GM12865 (cell line): ENCODE data around the gene GALP.

ENCODE experiments used
- DNase-seq: peaks from one replicate; pipeline ENCODE4 v3.0.0; 2010; ENCODE audit warnings: low read depth
- H3K4me3 ChIP-seq: 2 replicates; pipeline ENCODE4 v1.5.1; 2011; ENCODE audit warnings: mild to moderate bottlenecking, low read depth, low read length, control low read depth
- CTCF ChIP-seq: IDR thresholded peaks from 2 replicates; pipeline ENCODE4 v1.5.1; 2011; ENCODE audit warnings: low read length, control low read depth, low read depth, inconsistent platforms; ENCODE audit not compliant: insufficient read depth; ENCODE audit errors: missing control alignments

Gene GALP

GRCh38 chr19:56221851-56222250, 46.0 kb downstream of the GALP start:
- no peak for DNase-seq
- no peak for TF ChIP-seq CTCF
- no peak overlapping the region for H3K4me3 ChIP-seq

DNA sequence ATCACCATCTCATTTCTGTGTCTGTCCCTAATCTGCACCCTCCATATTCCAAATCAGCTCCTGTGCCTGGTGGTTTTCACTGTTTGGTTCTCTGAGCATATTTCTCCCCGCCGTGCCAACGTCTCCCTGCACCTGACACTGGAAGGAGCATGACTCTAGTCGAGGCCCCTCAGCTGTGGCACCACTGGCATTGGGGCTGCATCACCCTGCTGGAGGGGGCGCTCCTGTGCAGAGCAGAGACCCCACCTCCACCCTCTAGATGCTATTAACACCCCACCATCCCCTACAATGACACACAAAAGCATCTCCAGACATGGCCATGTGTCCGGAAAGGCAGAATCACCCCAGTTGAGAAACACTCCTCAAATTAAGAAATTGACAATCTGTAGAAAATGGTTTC, 47.1 kb downstream of the GALP start:
- no peak overlapping the region for H3K4me3 ChIP-seq
- DNase-seq, result no peak
- no peak for TF ChIP-seq CTCF

DNA sequence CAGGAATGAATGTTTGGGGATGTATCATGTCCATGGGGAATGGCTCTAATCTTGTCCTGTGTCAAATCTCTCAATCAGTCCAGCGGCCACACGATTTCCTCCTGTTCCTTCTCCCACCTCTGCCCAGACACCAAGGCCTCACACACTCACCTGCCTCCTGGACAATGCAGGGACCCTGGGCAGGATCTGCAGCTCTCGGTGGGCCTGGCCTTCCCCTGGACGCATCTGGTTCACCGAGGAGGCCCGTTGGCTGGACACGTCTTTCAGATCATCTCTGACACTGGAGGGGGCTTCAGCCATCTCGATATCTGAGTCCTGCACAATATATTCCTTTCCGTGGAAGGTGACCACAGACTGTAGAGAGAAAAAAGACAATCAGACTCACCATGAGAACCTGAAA, 47.7 kb downstream of the GALP start:
- DNase-seq, result no peak
- no peak for TF ChIP-seq CTCF
- no peak overlapping the region for H3K4me3 ChIP-seq
